ENCODE measurements around the gene NOC2L. TPM values are rescaled to one million over a fixed set of nuclear protein-coding genes. Genes with fewer than 3 reads are reported as not detected.

The NOC2L gene
- total RNA-seq (2021): 197 and 214 TPM in 2 replicates
- Bru-seq, nascent RNA: percentile 68 among the genes with signal in this experiment
- percentile 81 among the genes with signal in this experiment for BruChase-seq, experiment 1, labeled RNA remaining after a 2-hour chase
- percentile 93 among the genes with signal in this experiment for BruChase-seq, experiment 2, labeled RNA remaining after a 6-hour chase
- long read RNA-seq, full-length matches to known transcripts: 619 of 1,180 reads
- long read RNA-seq, partial matches to known transcripts: 67 of 1,180 reads
- long read RNA-seq, other reads (novel, unspliced or antisense): 494 of 1,180 reads

- TF ChIP-seq, protein P1, sequence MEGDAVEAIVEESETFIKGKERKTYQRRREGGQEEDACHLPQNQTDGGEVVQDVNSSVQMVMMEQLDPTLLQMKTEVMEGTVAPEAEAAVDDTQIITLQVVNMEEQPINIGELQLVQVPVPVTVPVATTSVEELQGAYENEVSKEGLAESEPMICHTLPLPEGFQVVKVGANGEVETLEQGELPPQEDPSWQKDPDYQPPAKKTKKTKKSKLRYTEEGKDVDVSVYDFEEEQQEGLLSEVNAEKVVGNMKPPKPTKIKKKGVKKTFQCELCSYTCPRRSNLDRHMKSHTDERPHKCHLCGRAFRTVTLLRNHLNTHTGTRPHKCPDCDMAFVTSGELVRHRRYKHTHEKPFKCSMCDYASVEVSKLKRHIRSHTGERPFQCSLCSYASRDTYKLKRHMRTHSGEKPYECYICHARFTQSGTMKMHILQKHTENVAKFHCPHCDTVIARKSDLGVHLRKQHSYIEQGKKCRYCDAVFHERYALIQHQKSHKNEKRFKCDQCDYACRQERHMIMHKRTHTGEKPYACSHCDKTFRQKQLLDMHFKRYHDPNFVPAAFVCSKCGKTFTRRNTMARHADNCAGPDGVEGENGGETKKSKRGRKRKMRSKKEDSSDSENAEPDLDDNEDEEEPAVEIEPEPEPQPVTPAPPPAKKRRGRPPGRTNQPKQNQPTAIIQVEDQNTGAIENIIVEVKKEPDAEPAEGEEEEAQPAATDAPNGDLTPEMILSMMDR (conservative IDR thresholded peaks at IDR 0.05; ENCODE audit: low read depth, low read length): no peak
- no peak for TF ChIP-seq EZH2 (IDR thresholded peaks at IDR 0.05; ENCODE audit: borderline replicate concordance, low read depth, low read length, poor library complexity, severe bottlenecking)
- Histone ChIP-seq H3K27me3 (replicated peaks; ENCODE audit: insufficient read depth, low read depth, low read length, poor library complexity) (no peaks in the 10 kb centered on the region), H3K9me3 (ENCODE audit: low read depth, low read length, poor library complexity, severe bottlenecking) (no peaks in the 10 kb centered on the region), H3K36me3 (ENCODE audit: insufficient read depth, low read length, poor library complexity, severe bottlenecking) (peaks cover 37% of the 10 kb centered on the region), H3K4me3 (ENCODE audit: low read depth, low read length, poor library complexity, severe bottlenecking) (peak within 1 kb of the TSS; percentile 98), H3K27ac (ENCODE audit: low read depth, low read length, poor library complexity, severe bottlenecking) (peak within 1 kb of the TSS; percentile 84), H3K4me1 (ENCODE audit: insufficient read depth, low read length, poor library complexity, severe bottlenecking) (peaks cover 12% of the 10 kb centered on the region)
- TSS peak; percentile 83 for BruUV-seq (replicated peaks)
- intact Hi-C loops (cut with micrococcal nuclease; ENCODE audit: unreplicated experiment): no loop called here
- DNase-seq (ENCODE audit: low spot score): peak; percentile 95
- POLR2A ChIA-PET (ENCODE audit: low non-redundant PET): no interaction called here
- CTCF ChIA-PET: no interaction called here
Measured at GRCh38 chr1:958823-959730, at the start of gene NOC2L. TSS of gene NOC2L (minus strand) at chr1:959256. CDS start at chr1:959240, 16 bp downstream.

- H3K27ac ChIP-seq (ENCODE audit: low read depth, low read length, poor library complexity, severe bottlenecking): no peak overlapping the region
- H3K4me1 ChIP-seq (ENCODE audit: insufficient read depth, low read length, poor library complexity, severe bottlenecking): peaks cover 7% of the 10 kb centered on the region
- TF ChIP-seq EZH2 (IDR thresholded peaks at IDR 0.05; ENCODE audit: borderline replicate concordance, low read depth, low read length, poor library complexity, severe bottlenecking): no peak
- TF ChIP-seq, protein P1 (conservative IDR thresholded peaks at IDR 0.05; ENCODE audit: low read depth, low read length): no peak
- H3K9me3 ChIP-seq (ENCODE audit: low read depth, low read length, poor library complexity, severe bottlenecking): no peaks in the 10 kb centered on the region
- no TSS peak for BruUV-seq (replicated peaks)
- ChIA-PET POLR2A (ENCODE audit: low non-redundant PET) (no interaction called here), CTCF (interaction anchor here (0.6 kb wide), 1 partner anchor 66 kb away, joined by 3 read pairs; no protein-coding TSS in a partner anchor)
- no peaks in the 10 kb centered on the region for H3K36me3 ChIP-seq (ENCODE audit: insufficient read depth, low read length, poor library complexity, severe bottlenecking)
- H3K27me3 ChIP-seq (replicated peaks; ENCODE audit: insufficient read depth, low read depth, low read length, poor library complexity): no peaks in the 10 kb centered on the region
- DNase-seq (ENCODE audit: low spot score): no peak
- no peak overlapping the region for H3K4me3 ChIP-seq (ENCODE audit: low read depth, low read length, poor library complexity, severe bottlenecking)
- intact Hi-C loops (cut with micrococcal nuclease; ENCODE audit: unreplicated experiment): no loop called here
Measured at GRCh38 chr1:1006305-1007159, 47.5 kb upstream of the NOC2L start.

DNA sequence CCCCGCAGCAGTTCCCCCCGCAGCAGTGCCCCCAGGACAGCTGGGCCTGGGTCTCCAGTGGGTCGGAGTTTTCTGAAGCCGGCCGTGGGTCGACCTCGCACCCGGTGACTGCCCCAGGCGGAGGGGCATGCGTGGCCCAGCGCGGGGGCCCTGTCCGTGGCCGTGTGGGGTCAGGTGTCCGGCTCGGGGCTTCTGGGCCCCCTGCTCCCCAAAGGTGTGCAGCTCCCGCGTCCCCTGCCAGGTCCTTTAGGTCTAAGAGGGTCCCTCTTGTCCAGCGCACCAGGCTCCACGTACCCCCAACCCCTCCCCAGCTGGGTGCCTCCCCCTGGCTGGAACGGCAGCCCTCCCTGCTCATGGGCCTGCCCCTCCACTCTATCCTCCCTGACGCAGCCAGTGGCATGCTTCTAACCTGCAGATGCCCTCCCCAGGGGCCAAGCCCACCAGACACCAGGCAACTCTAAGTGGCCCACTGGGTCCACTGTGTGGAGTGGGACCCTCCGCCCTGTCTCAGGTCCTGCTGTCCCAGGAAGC is 46.8 kb upstream of the NOC2L start:
- Histone ChIP-seq H3K4me1 (ENCODE audit: insufficient read depth, low read length, poor library complexity, severe bottlenecking) (peaks cover 14% of the 10 kb centered on the region), H3K4me3 (ENCODE audit: low read depth, low read length, poor library complexity, severe bottlenecking) (no peak overlapping the region), H3K27me3 (replicated peaks; ENCODE audit: insufficient read depth, low read depth, low read length, poor library complexity) (no peaks in the 10 kb centered on the region), H3K9me3 (ENCODE audit: low read depth, low read length, poor library complexity, severe bottlenecking) (no peaks in the 10 kb centered on the region), H3K36me3 (ENCODE audit: insufficient read depth, low read length, poor library complexity, severe bottlenecking) (no peaks in the 10 kb centered on the region), H3K27ac (ENCODE audit: low read depth, low read length, poor library complexity, severe bottlenecking) (no peak overlapping the region)
- DNase-seq (ENCODE audit: low spot score): no peak
- ChIA-PET POLR2A (ENCODE audit: low non-redundant PET) (no interaction called here), CTCF (no interaction called here)
- intact Hi-C loops (cut with micrococcal nuclease; ENCODE audit: unreplicated experiment): no loop called here
- no TSS peak for BruUV-seq (replicated peaks)
- TF ChIP-seq, protein P1 (conservative IDR thresholded peaks at IDR 0.05; ENCODE audit: low read depth, low read length): no peak
- no peak for TF ChIP-seq EZH2 (IDR thresholded peaks at IDR 0.05; ENCODE audit: borderline replicate concordance, low read depth, low read length, poor library complexity, severe bottlenecking)
